Measurements from ENCODE around the gene PKP4. TPM values are rescaled to one million over a fixed set of nuclear protein-coding genes. Genes with fewer than 3 reads are reported as not detected.

The PKP4 gene
- total and polyA plus RNA-seq, 2 of the 8 experiments (the other 6 are each of a cell fraction or from before 2014, with no cell fraction given), result 48.2 to 88.0 TPM

DNA sequence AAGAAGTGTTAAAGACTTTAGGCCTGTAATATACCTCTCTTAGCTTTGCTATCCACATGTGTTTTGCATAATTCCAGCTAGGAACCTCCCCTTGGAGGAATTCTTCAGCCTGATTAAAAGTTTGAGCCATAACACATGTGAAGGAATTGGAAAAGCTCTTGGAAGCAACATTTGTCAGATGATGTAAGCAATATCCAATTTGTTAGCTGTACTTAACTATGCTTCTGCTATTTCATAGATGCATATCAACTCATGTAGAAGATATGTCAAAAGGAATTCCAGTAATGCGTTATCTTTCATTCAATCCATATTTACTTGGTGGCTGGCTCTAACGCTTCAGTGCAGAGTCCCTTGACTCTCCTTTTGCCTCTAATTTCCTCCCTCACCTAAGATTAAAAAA lies 46.2 kb downstream of the PKP4 start:
- WGBS, 2 experiments (ENCODE audit: extremely low coverage in 1 of 2, insufficient coverage in 1 of 2, insufficient read length in 1 of 2, insufficient replicate concordance in 2 of 2, low coverage in 1 of 2, low lambda C conversion rate in 2 of 2, missing lambda C conversion rate in 1 of 2), result 89% methylated on average over 2 of the region's 2 CpGs; no CpG with 5 or more reads in 1 of the 2 experiments
- TF ChIP-seq CTCF (IDR thresholded peaks at IDR 0.05; ENCODE audit: control extremely low read depth in 1 of 3, insufficient read depth in 1 of 3, low read depth in 1 of 3, low read length in 3 of 3) (no peak), JUND (IDR thresholded peaks at IDR 0.05; ENCODE audit: low read length) (no peak), EGR1 (IDR thresholded peaks at IDR 0.05; ENCODE audit: borderline replicate concordance, low read depth, low read length) (no peak), SRF (IDR thresholded peaks at IDR 0.05; ENCODE audit: low read depth, low read length) (no peak), NRF1 (IDR thresholded peaks at IDR 0.05; ENCODE audit: low read depth, low read length) (no peak), BRCA1 (IDR thresholded peaks at IDR 0.05; ENCODE audit: low read depth, low read length) (no peak), KDM1A (IDR thresholded peaks at IDR 0.05; ENCODE audit: borderline replicate concordance, low read length) (no peak), SP4 (IDR thresholded peaks at IDR 0.05; ENCODE audit: low read length) (no peak), TAF7 (optimal IDR thresholded peaks at IDR 0.05; ENCODE audit: borderline replicate concordance, low read depth, low read length) (no peak), PHF8 (conservative IDR thresholded peaks at IDR 0.05; ENCODE audit: low read depth, low read length) (no peak), SIN3A (conservative IDR thresholded peaks at IDR 0.05 in 1 of 2, IDR thresholded peaks at IDR 0.05 in 1 of 2; ENCODE audit: low read depth in 1 of 2, low read length in 2 of 2) (no peak)
- H3K4ac ChIP-seq (replicated peaks; ENCODE audit: insufficient read length, low read depth, low read length), result no peak overlapping the region
- H3K23me2 ChIP-seq (ENCODE audit: low read depth, low read length), result peaks cover 1% of the 10 kb centered on the region; the same call in 1 of the 2 replicates
- FAIRE-seq, result no peak
- H2BK5ac ChIP-seq (ENCODE audit: low read depth, low read length), result no peak overlapping the region
- DNase-seq (ENCODE audit: low read depth in 1 of 2, low spot score in 2 of 2), result no peak
- CTCF ChIA-PET (ENCODE audit: partially characterized antibody), result interaction anchor here (1.3 kb wide), 1 partner anchor 242 kb away, joined by 3 read pairs; no protein-coding TSS in a partner anchor
- no peaks in the 10 kb centered on the region for H3K9me3 ChIP-seq (ENCODE audit: insufficient read depth in 2 of 2, low read depth in 1 of 2, low read length in 1 of 2)
- no peak overlapping the region for H3K9ac ChIP-seq (replicated peaks in 1 of 4; ENCODE audit: extremely low read depth in 1 of 4, low read depth in 3 of 4, low read length in 3 of 4)
- H2BK20ac ChIP-seq (ENCODE audit: low read length), result no peak overlapping the region
- peaks cover 0 to 95% of the 10 kb centered on the region in 2 experiments for H3K79me2 ChIP-seq (ENCODE audit: control insufficient read depth in 1 of 2, insufficient read depth in 2 of 2, low read length in 2 of 2)
- H3K23ac ChIP-seq (ENCODE audit: insufficient read length), result no peak overlapping the region
- no peak overlapping the region for H3K18ac ChIP-seq (ENCODE audit: extremely low read depth, low read length)
- no peaks in the 10 kb centered on the region; the same call in 1 of the 2 replicates for H3K79me1 ChIP-seq (ENCODE audit: low read depth, low read length)
- no peaks in the 10 kb centered on the region for H3K36me3 ChIP-seq (ENCODE audit: control insufficient read depth in 2 of 4, insufficient read depth in 4 of 4, low read length in 3 of 4)
- no peak overlapping the region for H3K27ac ChIP-seq (ENCODE audit: low read depth, low read length)
- H4K20me1 ChIP-seq (replicated peaks in 1 of 2; ENCODE audit: control insufficient read depth in 1 of 2, insufficient read depth in 2 of 2, low read length in 2 of 2), result peaks cover 0 to 2% of the 10 kb centered on the region in 2 experiments
- H3K4me3 ChIP-seq (ENCODE audit: extremely low read depth in 1 of 4, insufficient read depth in 2 of 4, low read depth in 3 of 4, low read length in 4 of 4), result no peak overlapping the region
- H4K8ac ChIP-seq (ENCODE audit: extremely low read depth, insufficient read depth, low read length), result no peak overlapping the region
- no peak overlapping the region for H2BK12ac ChIP-seq (ENCODE audit: low read depth, low read length)
- no peak overlapping the region for H2AFZ ChIP-seq (ENCODE audit: low read length)
- POLR2A ChIA-PET (ENCODE audit: partially characterized antibody), result no interaction called here
- H2BK15ac ChIP-seq (ENCODE audit: low read length), result no peak overlapping the region
- no peak overlapping the region for H3K56ac ChIP-seq (replicated peaks; ENCODE audit: insufficient read length, low read depth, low read length)
- H2AK5ac ChIP-seq (ENCODE audit: low read depth, low read length), result no peak overlapping the region
- H3K4me2 ChIP-seq (ENCODE audit: insufficient read depth in 1 of 2, low read depth in 2 of 2, low read length in 2 of 2), result no peak overlapping the region
- no peak overlapping the region for H4K91ac ChIP-seq (replicated peaks; ENCODE audit: insufficient read length, low read length)
- no peak overlapping the region for H4K5ac ChIP-seq (ENCODE audit: insufficient read length, low read depth, low read length)
- no peaks in the 10 kb centered on the region for H3K27me3 ChIP-seq (replicated peaks in 1 of 4; ENCODE audit: control insufficient read depth in 3 of 4, extremely low read depth in 1 of 4, insufficient read depth in 3 of 4, low read length in 3 of 4)
- H3K14ac ChIP-seq (ENCODE audit: insufficient read length), result no peak overlapping the region
- H3K4me1 ChIP-seq (replicated peaks in 1 of 4; ENCODE audit: control insufficient read depth in 3 of 4, insufficient read depth in 4 of 4, low read length in 3 of 4), result peaks cover 0 to 9% (median 0%) of the 10 kb centered on the region in 4 experiments; a peak in 2 of 7 replicates
- H2BK120ac ChIP-seq (replicated peaks; ENCODE audit: low read depth, low read length), result no peak overlapping the region
